Measurements from ENCODE around the gene GPR62. TPM values are rescaled to one million over a fixed set of nuclear protein-coding genes. Genes with fewer than 3 reads are reported as not detected.

The GPR62 gene
- total RNA-seq, 1 donor from 2014 or later = not detected

DNA sequence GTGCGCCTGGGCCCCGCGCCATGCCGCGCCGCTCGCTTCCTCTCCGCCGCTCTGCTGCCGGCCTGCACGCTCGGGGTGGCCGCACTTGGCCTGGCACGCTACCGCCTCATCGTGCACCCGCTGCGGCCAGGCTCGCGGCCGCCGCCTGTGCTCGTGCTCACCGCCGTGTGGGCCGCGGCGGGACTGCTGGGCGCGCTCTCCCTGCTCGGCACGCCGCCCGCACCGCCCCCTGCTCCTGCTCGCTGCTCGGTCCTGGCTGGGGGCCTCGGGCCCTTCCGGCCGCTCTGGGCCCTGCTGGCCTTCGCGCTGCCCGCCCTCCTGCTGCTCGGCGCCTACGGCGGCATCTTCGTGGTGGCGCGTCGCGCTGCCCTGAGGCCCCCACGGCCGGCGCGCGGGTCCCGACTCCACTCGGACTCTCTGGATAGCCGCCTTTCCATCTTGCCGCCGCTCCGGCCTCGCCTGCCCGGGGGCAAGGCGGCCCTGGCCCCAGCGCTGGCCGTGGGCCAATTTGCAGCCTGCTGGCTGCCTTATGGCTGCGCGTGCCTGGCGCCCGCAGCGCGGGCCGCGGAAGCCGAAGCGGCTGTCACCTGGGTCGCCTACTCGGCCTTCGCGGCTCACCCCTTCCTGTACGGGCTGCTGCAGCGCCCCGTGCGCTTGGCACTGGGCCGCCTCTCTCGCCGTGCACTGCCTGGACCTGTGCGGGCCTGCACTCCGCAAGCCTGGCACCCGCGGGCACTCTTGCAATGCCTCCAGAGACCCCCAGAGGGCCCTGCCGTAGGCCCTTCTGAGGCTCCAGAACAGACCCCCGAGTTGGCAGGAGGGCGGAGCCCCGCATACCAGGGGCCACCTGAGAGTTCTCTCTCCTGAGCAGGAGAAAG is 951 bp downstream of the GPR62 start:
- peak; percentile 65 to 81 for DNase-seq (ENCODE audit: low read depth in 2 of 2)

DNA sequence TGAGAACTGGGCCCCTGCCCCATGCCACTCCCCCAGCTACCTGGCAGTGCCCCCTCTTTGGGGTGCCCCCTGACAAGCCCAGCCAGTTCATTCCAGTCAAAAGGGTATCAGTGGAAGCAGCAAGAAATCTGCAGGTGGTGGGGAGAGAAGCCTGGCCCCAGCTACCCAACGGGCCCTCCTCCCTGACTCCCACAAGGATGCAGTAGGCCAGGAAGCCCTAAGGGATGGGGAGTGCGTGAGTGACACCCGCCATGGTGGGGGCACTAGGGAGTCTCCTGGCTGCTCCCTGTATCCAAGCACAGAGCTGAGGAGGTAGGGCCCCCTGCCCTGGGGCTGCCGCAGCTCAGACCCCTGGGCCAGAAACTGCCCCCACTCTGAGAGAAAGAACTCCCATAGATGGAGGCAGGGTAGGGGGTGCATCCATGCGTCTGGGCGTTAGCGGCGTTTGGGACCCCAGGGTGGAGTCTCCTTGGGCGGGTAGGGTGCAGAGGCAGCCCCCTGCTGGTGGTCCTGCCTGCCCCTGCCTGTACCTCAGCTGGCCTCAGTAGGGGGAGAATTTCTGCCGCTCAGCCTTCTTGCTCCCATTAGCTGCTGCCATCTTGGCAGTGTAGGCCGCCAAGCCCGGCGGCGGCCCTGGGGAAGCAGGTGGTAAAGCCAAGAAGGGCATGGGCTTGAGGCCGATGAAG is 2.5 kb downstream of the GPR62 start:
- DNase-seq (ENCODE audit: low read depth in 2 of 2) = no peak

DNA sequence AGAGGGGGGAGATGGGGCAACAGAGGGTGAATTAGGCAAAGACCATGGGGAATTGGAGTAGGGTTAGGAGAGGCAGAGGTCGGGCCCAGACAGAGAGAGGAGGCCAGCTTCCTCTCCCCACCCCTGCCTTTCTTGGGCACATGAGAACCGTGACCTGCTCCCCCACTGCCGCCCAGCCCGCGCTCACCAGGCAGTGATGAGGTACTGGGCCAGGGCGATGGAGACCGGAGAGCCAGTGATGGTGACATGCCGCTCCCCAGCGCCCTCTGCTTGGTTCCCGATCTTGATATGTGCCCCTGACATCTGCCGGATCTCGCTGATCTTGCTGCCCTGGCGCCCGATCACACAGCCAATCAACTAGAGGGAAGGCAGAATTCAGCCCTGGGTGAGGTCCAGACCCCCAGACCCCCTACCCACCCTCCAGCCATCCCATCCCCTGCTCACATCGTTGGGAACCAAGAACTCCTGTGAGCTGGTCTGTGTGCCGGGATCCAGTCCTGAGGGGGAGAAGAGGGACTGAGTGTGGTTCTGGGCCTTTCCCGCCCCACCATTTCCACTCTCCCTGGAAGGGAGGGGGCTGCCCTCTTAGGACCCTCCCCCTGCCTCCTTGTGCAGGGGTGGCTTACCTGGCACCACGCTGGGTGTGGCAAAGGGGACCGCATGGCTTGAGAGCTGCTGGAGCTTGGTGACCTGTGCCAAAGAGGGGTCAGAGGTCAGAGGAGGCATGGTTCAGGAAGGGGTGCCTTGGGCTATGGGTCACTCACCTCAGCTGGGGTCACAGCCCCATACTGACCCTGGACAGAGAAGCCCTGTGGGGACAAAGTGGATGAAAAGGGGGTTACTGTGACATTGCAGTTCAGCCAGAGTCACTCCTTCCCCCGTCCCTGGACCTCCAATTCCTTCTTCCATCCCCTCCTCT is 3.7 kb downstream of the GPR62 start:
- DNase-seq (ENCODE audit: low read depth in 2 of 2) = no peak

DNA sequence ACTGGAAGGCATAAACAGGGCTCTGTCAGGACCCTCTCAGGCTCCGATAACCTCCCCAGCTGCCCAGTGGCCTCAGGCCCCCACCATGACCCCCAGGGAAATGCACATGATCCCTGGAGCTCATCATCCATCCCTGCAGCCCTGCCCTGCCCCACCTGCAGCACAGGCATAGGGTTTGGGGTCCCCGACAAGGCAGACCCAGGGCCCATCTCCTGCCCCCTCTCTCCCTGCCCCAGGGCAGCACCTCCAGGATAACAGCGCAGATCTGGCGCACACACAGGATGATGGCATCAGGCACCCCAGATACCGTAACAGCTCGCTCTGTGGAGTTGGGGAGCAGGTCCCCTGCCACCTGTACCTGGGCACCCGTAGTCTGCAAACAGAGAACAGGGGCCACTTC is 4.5 kb downstream of the GPR62 start:
- no peak for DNase-seq (ENCODE audit: low read depth in 2 of 2)

DNA sequence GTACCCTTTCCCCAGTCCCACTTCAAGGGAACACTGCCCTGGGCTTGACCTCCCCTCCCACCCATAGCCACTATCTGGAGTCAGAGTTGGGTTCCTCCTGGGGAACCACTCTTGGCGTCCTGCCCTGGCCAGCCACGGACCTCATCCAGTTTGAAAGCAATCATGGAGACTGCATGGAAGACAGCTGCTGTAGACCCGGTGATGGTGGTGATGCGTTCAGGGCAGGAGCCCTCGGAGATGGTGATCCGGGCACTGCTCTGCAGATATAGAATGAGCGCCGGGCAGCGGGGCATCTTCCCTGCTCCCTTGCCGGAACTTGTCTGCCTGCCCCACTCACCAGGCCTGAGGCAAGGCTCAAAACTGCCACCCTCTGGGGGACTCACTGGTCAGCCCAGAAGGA is 5.2 kb downstream of the GPR62 start:
- no peak for DNase-seq (ENCODE audit: low read depth in 2 of 2)

DNA sequence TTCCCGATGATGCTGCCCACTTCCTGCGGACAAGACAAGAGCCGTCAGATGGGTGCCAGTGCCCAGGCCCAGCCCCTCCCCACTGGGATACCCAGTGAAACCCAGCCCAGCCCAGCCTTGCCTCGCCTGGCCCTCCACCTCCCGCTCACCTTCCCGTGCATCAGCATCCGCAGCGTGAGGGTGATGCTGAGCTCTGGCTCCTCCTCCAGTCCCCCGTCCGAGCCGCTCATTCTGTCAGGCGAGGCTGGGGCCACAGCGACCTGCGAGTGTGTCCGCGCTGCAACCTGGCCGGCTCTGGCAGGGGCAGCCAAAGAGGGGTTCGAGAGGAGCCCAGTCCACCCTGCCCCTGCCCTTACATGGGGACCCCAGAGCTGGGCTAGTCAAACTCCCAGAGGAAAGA is 5.8 kb downstream of the GPR62 start:
- DNase-seq (ENCODE audit: low read depth in 2 of 2) = no peak

DNA sequence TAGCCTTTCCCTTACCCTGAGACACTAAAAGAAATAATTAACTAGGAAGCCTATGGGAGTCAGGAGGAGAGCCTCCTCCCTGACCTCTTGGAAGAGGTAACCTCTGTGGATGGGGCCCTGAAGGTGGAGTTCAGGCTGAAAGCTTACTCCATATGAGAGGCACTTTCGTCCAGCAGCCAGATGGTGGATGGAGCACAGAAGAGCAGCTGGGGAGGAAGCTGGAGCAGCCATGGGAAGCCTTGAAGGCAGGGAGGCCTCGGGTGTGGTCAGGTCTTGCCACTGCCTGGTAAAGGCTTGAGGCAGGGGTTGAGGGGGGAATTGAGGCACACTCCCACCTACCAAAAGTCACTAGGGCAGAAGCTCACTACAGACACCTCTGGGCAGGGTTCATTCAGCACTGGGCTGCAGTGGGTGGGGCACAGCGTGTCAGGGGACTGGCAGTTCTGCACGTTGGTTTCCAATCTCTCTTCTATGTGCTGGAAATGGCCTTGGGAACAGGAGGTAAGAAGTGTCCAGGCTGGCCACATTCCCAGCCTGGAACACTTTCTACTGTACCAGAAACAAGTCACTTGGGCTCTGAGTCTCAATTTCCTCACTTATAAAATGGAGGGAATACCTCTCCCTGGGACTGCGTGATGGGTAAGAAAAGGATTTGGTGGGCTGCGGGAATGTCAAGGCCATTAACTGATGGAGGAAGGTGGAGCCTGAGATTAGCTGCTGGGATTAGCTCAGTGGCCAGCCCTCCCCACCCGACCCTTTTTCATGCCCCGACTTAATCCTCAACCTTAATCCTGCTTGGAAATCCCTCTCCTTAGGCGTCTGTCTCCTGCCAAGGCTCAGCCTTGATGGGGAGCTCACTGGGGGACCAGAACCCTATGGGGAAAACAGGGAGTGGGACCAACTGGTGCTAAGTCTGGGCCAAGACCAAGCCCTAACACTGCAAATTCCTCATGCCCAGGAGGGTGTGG is 6.7 kb downstream of the GPR62 start:
- no peak for DNase-seq (ENCODE audit: low read depth in 2 of 2)

DNA sequence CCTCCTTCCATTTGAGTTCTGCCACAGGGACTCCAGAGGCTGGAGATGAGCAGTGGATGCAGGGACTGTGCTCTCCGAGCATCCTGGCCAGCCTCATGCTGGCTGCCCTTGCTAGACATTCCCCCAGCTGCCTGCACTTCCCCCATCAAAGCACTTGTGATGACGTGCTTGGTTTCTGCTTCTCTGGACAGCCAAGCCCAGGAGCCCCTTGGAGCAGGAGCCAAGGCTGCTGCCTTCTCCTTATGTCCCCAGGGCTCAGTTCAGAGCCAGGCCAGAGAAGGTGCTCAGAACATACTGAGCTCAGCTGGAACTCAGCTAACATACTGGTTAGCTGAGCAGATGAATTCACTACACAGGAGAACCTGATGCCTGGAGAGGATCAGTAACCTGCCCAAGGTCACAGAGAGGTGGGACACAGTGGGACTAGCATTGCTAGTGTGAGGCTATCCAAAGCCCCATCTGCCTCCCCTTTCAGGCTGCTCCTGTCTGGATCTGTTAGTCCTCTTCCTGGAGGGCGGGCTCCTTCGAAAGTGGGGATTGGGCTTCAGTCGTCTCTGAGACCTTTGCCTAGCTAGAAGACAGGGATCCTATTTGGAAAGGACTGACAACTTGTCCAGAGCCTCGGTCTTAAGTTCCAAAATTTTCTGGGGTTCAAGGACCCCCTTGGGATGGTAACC is 7.8 kb downstream of the GPR62 start:
- DNase-seq (ENCODE audit: low read depth in 2 of 2) = no peak

DNA sequence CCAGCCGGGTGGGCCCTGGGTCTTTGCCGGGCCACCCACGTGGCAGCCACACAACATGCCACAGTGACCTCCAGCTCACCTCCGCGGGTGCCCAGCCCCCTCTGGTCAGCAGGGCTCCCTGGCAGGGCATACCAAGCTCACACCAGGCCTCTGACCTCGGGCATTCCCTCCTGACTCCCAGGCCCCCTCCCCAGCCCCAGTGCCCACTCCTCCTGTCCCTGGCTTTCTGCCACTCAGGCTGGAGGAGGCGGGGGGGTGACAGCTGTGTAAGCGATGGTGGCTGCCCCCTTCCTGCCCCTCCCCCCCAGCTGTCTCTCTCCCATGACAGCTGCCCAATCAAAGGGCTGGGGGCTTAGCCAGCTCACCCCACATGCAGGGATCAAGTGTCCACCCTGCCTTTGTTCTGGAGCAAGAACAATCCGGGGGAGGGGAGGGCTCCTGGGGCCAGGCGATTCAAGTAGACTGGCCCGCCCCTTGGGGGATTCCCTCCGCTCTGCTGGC is 8.8 kb downstream of the GPR62 start:
- DNase-seq (ENCODE audit: low read depth in 2 of 2) = no peak

DNA sequence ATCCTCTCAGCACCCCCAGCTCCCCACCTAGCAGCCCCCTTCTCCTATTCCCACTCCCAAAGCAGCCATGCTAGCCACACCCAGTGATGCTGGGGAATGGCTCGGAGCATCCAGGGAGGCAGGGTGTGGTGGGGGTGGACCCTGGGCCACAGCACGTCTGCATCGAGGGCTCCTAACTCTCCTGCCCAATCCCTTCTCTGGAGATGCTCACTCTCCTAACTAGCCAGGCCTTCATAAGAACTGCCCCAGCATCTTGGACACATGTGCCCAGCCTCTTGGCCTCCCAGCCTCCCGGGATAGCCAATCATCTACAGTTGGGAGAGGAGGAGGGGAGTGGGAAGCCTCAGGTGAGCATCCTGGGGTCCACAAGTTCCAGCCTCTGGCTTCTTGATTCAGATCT is 9.3 kb downstream of the GPR62 start:
- no peak for DNase-seq (ENCODE audit: low read depth in 2 of 2)

DNA sequence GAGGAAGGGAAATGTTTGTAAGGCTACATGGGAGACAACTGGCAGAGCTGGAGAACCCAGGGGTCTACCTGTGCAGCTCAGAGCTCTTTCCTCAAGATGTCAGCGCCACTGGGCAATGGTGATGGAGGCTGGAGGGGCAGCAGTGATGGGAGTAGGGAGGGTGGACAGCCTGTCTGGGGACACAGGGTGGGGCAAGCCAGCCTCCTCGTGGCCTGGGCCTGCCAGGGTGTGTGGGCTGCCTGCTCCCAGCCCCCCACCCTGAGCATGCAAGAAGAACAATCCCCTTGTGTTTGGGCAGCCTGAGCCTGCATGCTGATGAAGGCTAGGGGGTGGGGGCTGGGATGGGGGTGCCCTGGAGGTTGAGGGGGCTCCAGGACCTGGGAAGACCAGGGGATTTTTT is 10.8 kb downstream of the GPR62 start:
- DNase-seq (ENCODE audit: low read depth in 2 of 2) = no peak

DNA sequence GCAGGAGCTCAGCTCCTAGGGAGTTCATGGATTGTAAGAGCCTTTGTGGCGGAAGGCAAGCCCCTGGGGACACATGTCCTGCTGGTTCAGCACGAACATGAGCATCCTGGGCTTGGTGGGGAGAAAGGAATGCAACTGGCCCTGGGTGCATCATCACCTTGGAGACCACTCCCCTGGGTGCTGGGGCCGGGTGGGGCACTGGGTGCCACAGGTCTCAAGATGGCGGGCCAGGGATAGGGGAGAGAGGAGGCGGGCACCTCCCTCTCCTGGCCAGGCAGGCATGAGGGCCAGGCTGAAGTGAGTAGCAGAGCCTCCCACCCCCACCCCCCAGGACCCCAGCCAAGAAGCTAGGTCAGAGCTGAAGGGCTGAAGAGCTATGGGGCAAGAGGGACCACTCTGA is 11.3 kb downstream of the GPR62 start:
- DNase-seq (ENCODE audit: low read depth in 2 of 2) = no peak

DNA sequence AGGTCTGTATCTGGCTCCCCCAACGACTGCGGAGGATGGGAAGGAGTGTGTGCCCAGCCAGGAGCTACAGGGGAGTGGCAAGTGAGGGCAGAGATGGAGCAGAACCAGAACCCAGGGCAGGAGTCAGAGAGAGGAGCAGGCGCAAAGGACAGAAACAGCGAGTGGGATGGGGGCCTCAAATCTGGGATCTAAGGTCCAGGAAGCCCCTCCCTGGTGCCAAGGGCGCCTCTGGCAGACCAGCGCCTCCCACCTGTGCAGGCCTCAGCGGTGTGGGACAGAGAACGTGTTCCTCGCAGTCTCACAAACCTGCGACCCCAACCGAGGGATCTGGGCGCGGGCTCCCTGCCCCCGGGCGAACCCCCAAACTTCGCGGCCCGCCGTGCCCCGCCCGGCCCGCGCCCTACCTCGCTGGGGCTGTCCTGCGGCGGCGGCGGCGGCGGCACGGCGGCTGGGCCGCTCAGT is 11.8 kb downstream of the GPR62 start:
- no peak for DNase-seq (ENCODE audit: low read depth in 2 of 2)

DNA sequence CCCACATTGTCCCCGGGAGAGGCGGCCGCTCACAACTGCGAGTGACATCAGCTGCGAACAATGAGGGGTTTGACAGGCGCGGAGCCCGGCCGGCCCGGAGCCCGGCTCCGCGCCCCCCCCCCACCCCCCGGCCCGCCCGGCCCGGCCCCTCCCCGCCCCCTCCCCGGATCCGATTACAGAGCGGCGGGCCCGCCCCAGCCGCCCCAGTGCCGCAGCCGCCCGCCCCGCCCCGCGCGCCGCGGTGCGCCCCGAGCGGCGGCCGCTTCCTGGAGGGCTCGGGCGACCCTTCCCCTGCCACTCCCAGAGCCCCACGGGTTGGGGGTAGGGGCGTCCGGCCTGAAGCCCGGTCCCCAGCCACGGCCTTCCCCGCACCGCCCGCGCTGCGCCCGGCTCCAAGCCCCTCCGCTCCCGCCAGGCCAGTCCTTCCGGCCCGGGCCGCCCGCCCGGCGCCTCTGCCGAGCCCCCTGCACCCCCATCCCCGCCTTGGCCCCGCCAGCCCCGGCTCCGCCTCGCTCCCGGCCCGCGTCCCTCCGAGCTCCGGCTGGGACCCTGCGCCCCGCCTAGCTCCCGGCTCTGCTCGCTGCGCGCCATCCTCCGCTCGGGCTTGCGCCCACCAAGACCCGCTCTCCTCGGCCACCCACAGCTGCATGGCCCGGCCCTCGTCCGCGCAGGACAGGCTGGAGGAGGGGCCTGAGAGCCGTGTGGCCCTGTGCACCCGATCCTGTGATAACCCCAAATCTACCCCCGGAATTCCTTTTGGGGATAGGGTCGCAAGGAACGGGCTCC is 12.4 kb downstream of the GPR62 start, which contains the start of gene PCBP4:
PCBP4 (minus strand) TSS at position 71 of the 786 bp plus-strand sequence. CDS start 6,214 bp downstream, outside the sequence.
- DNase-seq (ENCODE audit: low read depth in 2 of 2) = peak; percentile 39 to 70

DNA sequence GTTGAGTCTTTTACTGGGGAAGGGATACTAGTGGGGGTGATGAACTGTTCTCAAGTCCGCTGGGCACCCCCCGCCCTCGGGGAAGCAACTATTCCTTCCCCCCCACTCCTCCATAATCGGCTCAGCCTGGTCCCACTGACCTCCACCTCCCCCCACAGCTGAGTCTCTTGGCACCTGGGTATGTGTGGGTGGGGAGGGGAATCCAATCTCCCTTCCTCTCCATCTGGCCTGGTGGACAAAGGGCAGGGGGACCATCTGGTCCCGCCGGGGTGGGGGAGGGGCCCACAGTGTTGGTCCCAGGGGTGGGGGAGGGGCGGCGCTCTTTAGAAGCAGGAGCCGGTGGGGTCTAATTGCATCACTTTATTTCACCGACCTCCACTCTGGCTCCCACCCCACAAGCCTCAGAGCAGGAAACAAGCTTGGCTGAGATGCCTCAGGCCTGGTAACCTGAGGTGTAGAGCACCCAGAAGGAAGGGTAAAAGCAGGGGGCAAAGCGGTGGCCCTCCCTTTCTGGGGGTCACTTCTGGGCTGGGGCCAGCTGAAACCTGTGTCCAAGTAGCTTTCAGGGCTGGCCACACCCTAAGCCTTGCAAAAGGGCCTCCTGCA is 13.1 kb downstream of the GPR62 start:
- peak in 1 of 2 donors; percentile 26 for DNase-seq (ENCODE audit: low read depth in 2 of 2)

DNA sequence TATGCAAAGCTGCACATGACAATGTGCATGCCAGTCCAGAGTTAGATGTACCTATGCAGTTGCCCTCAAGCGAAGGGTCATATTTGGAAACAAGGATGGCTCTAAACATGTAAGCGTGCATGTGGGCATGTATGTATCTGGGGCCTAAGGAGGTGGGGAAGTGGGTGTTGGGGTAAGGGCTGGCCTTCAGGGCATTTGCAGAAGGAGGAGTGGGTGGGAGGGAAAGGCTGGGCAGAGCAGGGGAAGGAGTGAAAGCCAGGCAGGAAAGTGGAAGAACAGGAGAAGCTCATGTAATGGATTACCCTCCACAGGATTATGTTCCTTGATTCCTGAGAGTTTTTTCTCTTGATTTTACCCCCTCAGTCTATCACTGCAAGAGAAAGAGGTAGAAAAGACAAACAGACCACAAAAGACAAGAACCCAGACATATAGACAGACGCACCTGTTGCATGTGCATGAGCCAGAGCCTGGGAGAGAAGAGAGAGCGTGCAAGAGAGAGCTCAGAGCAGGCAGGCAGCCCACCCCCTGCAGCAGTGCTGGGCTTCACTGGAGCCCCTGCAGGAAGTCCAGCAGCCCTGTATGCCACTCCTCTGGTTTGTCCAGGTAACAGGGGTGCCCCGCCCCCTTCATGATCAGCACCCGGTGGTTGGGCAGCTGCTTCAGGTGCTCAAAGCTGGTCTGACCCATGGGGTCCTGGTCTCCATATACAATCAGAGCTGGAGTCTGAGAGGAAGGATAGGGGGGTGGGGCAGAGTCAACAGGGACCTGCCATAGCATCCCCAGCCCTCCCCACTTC is 13.9 kb downstream of the GPR62 start:
- no peak for DNase-seq (ENCODE audit: low read depth in 2 of 2)

DNA sequence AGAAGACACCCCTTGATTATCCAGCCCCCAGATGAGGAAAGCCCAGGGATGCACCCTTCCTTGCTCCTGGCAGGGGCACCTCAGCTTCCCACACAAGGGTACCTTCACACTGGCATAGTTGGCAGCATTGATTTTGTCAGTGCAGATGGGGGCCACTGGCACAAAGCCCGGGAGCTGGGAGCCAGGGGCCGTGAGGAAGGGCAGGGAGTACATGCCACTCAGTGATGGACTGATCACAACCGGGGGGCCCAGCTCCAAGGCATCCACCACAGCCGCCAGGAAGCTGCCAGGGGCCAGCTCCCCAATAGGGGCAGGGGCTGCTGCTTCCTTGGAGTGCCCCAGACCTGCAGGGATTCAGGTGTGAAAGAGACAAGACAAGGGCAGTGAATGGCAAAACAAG is 14.7 kb downstream of the GPR62 start:
- no peak for DNase-seq (ENCODE audit: low read depth in 2 of 2)
